ENCODE results near the gene ZDHHC8. TPM values are rescaled to one million over a fixed set of nuclear protein-coding genes. Genes with fewer than 3 reads are reported as not detected.

Gene ZDHHC8
- total RNA-seq, 2 donors from 2014 or later: 20.0 to 21.4 TPM

GRCh38 chr22:20088263-20088648 is 43.3 kb upstream of the ZDHHC8 start:
- Histone ChIP-seq H3K9me3 (no peaks in the 10 kb centered on the region), H3K36me3 (replicated peaks in 1 of 2; ENCODE audit: insufficient read depth in 1 of 2, low read depth in 2 of 2) (peaks cover 9 to 49% of the 10 kb centered on the region in 2 donors), H3K4me1 (peaks cover 19% of the 10 kb centered on the region), H3K27ac (no peak overlapping the region), H3K4me3 (no peak overlapping the region), H3K27me3 (no peaks in the 10 kb centered on the region)
- DNase-seq: no peak
- 85 to 87% methylated on average over 6 to 8 of the region's 8 CpGs for WGBS, 2 donors
- no peak for TF ChIP-seq POLR2A (IDR thresholded peaks at IDR 0.05)
- TF ChIP-seq CTCF (IDR thresholded peaks at IDR 0.05): no peak
- intact Hi-C loops (cut with DNase I): no loop called here
- no peak for ATAC-seq

- Histone ChIP-seq H3K27ac (no peak overlapping the region), H3K27me3 (no peaks in the 10 kb centered on the region), H3K4me1 (peaks cover 9% of the 10 kb centered on the region), H3K4me3 (no peak overlapping the region), H3K9me3 (no peaks in the 10 kb centered on the region), H3K36me3 (replicated peaks in 1 of 2; ENCODE audit: insufficient read depth in 1 of 2, low read depth in 2 of 2) (peaks cover 9 to 60% of the 10 kb centered on the region in 2 donors)
- 85 to 93% methylated on average over 17 of the region's 17 CpGs for WGBS, 2 donors
- ATAC-seq (no peak), DNase-seq (no peak)
- intact Hi-C loops (cut with DNase I): no loop called here
- no peak for TF ChIP-seq POLR2A (IDR thresholded peaks at IDR 0.05)
- TF ChIP-seq CTCF (IDR thresholded peaks at IDR 0.05): no peak
Observed at GRCh38 chr22:20089226-20089976, 42.2 kb upstream of the ZDHHC8 start.

GRCh38 chr22:20089977-20090729 is 41.5 kb upstream of the ZDHHC8 start:
- H3K4me1 ChIP-seq: peaks cover 1% of the 10 kb centered on the region
- H3K27ac ChIP-seq: no peak overlapping the region
- no peak overlapping the region for H3K4me3 ChIP-seq
- no peak for TF ChIP-seq POLR2A (IDR thresholded peaks at IDR 0.05)
- TF ChIP-seq CTCF (IDR thresholded peaks at IDR 0.05): no peak
- intact Hi-C loops (cut with DNase I): no loop called here
- DNase-seq (no peak), ATAC-seq (no peak)
- peaks cover 9 to 64% of the 10 kb centered on the region in 2 donors for H3K36me3 ChIP-seq (replicated peaks in 1 of 2; ENCODE audit: insufficient read depth in 1 of 2, low read depth in 2 of 2)
- H3K27me3 ChIP-seq: no peaks in the 10 kb centered on the region
- 91 to 96% methylated on average over 11 of the region's 11 CpGs for WGBS, 2 donors
- no peaks in the 10 kb centered on the region for H3K9me3 ChIP-seq

GRCh38 chr22:20090730-20091240 is 40.8 kb upstream of the ZDHHC8 start:
- no peaks in the 10 kb centered on the region for H3K27me3 ChIP-seq
- WGBS, 2 donors: 89% methylated on average over 9 of the region's 9 CpGs
- TF ChIP-seq POLR2A (IDR thresholded peaks at IDR 0.05) (no peak), CTCF (IDR thresholded peaks at IDR 0.05) (no peak)
- H3K9me3 ChIP-seq: no peaks in the 10 kb centered on the region
- no peak for DNase-seq
- no peak overlapping the region for H3K4me3 ChIP-seq
- no peaks in the 10 kb centered on the region for H3K4me1 ChIP-seq
- peaks cover 9 to 68% of the 10 kb centered on the region in 2 donors for H3K36me3 ChIP-seq (replicated peaks in 1 of 2; ENCODE audit: insufficient read depth in 1 of 2, low read depth in 2 of 2)
- no peak overlapping the region for H3K27ac ChIP-seq
- intact Hi-C loops (cut with DNase I): no loop called here
- no peak for ATAC-seq
